GM18870 (cell line): ENCODE measurements around the gene ODF4.
"Not testable (repeated sequence)": the region's sequence is repeated elsewhere in the genome, so short reads cannot be mapped to it uniquely, and the experiment has no call there.

Experiments used
- ATAC-seq: cut with Tn5 transposase; IDR thresholded peaks from one replicate; pipeline ENCODE4 v1.9.1; 2021; ENCODE audit warnings: moderate library complexity; ENCODE audit not compliant: unreplicated experiment

Gene ODF4

GRCh38 chr17:8392674-8393469, 53.2 kb downstream of the ODF4 start:
- ATAC-seq: no peak

GRCh38 chr17:8393470-8394231, 54.0 kb downstream of the ODF4 start:
- ATAC-seq: no peak

- not testable (repeated sequence) for ATAC-seq
These were observed 54.9 kb downstream of the ODF4 start for GRCh38 chr17:8394497-8394896.
